Keratinocyte (primary cell): ENCODE data around the gene SIGLEC6.

Experiments used
- EZH2 ChIP-seq: IDR thresholded peaks from one replicate; pipeline ENCODE4 v1.6.1; 2012; ENCODE audit warnings: inconsistent platforms, mild to moderate bottlenecking, low read length, moderate library complexity
- TF ChIP-seq, protein P1 (sequence below), 3 experiments: IDR thresholded peaks in 1 of 3; conservative IDR thresholded peaks in 1 of 3; optimal IDR thresholded peaks in 1 of 3; 2 replicates in 2 of 3; 3 replicates in 1 of 3; pipeline versions ENCODE3 to v1.5.1; 2011; ENCODE audit warnings: low read length in 3 of 3, mild to moderate bottlenecking in 3 of 3, moderate library complexity in 2 of 3, control low read depth in 1 of 3, inconsistent platforms in 1 of 3; ENCODE audit not compliant: insufficient read depth in 2 of 3; ENCODE audit errors: extremely low read depth in 1 of 3

DNA sequence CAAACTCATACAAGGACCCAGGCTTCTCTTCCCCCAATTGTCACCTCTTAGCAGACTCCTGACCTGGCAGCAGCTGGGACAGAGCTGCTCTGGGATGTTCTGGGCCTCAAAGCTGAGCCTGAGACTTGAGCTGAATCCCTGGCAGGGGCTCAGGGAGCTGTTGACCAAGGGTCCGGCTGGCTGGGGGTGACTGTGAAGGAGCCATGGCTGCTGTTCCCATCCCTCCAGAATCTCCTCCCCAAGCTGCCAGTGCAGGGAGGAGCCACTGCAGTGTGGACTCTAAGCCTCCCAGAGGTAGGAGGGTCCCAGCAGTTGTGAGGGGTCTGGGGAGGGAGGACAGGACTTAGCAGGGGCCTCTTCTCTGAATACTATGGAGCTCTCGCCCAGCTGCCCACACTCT is 2.2 kb downstream of the SIGLEC6 start:
- TF ChIP-seq EZH2: no peak
- TF ChIP-seq, protein P1, sequence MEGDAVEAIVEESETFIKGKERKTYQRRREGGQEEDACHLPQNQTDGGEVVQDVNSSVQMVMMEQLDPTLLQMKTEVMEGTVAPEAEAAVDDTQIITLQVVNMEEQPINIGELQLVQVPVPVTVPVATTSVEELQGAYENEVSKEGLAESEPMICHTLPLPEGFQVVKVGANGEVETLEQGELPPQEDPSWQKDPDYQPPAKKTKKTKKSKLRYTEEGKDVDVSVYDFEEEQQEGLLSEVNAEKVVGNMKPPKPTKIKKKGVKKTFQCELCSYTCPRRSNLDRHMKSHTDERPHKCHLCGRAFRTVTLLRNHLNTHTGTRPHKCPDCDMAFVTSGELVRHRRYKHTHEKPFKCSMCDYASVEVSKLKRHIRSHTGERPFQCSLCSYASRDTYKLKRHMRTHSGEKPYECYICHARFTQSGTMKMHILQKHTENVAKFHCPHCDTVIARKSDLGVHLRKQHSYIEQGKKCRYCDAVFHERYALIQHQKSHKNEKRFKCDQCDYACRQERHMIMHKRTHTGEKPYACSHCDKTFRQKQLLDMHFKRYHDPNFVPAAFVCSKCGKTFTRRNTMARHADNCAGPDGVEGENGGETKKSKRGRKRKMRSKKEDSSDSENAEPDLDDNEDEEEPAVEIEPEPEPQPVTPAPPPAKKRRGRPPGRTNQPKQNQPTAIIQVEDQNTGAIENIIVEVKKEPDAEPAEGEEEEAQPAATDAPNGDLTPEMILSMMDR (optimal IDR thresholded peaks at IDR 0.05 in 1 of 3, IDR thresholded peaks at IDR 0.05 in 1 of 3, conservative IDR thresholded peaks at IDR 0.05 in 1 of 3; ENCODE audit: extremely low read depth in 1 of 3, insufficient read depth in 2 of 3, low read length in 3 of 3): no peak
